Islet precursor cell (in vitro differentiated cells): ENCODE measurements around the gene FBXL17.
A peak's percentile ranks its signal among the peaks of the same experiment; 100 is the strongest.

Experiments
- DNase-seq: peaks from one replicate; pipeline ENCODE4 v3.0.0-alpha.2; 2018

The FBXL17 gene

DNA sequence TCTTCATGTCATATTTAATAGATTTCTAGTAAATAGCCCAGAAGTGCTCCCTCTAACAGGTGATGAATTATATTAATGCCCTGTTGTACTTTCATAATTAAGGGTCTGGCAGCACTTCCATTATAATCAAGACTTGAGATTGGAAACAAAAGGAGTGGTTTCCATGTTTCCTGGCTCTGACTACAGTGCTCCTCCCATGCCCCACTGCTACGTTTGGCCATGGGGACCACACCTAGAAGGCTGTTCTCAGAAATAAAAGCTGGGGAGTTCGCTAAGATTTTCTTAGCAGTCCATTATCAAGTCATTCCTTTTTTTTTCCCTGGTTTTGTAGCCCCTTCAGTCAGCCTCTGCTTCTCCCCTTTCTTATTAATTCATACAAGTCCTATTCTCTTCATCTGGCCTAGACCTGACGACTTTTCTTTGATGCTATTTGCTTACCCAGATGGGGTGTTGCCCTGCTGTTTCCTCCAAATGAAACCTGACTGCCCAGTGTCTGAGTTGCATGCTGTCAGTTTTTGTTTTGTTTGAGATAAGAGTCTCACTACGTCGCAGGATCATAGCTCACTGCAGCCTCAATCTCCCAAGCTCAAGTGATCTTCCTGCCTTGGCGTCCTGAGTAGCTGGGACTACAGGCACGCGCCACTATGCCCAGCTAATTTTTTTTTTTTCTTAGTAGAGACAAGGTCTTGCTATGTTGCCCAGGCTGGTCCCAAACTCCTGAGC, 399.0 kb downstream of the FBXL17 start:
- no peak for DNase-seq

DNA sequence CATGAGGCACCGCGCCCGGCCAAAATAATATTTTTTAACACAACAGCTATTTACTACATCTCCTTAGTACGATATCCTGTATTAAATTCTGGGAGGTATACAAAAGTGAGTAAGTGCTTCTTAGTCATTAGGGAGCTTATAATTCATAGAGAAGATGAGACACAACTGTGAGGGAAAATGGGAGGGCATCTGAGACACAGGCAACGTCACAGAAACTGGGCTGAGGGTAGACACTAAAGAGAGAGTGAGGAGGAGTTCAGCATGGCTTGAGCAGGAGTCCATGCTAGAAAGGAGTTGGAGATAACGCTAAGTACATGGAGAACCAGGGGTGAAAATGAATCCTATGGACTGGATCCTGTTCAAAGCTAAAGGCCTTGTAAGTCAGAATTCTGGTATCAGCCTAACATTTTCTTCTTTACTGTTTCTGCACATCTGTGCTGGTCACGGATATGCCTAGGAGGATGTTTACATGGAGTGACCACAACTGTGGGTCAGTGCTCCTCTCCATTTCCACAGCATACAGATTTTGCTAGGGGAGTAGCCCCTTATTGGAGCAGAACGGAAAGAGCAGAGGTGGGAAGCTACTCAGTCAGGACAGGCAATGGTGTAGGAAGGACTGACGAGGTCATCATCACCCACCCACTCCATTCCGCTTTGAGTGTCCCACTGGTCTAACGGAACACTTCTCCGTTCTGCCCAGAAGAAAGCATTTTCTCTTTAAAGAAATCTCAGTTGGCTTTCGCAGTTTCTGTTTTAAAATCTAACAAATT, 400.8 kb downstream of the FBXL17 start:
- DNase-seq, result no peak

DNA sequence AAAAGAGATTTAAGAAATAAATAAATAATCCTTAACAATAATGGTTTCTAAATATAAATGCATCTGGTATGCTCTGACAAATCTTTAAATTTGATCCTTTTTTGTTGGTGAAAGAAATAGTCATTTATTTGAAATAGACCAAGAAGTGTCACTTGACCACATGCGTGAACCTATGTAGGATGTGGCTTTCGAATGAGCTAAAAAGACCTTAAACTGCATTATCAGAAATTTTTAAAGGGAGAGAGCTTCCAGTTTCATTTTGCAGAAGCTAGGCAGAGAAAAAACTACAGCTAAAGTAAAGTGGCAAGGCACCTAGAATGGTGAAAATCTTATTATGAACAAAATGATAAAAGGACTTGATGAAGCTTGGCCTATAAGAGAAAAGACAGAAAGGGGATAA, 402.0 kb downstream of the FBXL17 start:
- DNase-seq, result no peak

DNA sequence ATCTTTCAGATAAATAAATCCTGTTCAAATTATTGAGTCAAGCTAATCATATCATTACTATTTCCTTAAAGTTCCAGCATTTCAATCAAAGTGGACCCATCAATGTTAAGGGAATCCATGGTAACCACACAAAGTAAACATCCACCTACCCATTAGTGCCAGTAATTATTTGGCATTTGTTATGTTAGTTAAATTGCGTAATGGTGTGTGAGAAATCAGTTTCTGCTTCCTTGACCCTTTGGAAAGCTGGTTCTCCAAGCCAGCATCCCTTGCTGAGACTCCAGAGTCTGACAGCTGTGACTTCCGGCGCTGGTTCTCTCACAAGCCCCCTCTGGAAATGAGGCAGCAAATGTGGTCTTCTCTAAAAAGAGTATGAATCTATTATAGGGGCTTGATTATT, 402.6 kb downstream of the FBXL17 start:
- DNase-seq, result no peak

DNA sequence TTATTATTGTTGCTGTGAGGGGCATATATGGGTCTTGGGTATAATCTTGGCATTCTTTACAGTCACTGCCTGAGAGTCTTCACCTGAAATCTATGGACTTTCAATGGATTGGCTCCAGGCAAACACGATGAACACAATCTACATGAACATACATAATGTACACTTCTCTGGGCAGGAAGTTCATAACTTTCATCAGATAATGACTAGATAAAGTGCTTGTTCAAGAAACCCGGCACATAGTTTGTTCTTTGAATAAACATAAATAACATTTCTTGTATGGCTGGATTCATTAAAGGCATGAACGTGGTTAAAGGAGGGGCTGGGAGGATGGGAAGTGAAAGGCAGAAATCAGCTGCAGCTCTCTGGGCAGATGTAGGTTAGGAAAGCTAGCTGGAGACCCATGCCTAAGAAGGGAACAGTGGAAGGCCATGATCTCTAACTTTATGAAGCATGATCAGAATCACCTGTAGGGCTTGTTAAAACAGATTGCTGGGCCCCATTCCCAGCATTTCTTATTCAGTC, 404.3 kb downstream of the FBXL17 start:
- DNase-seq, result no peak

DNA sequence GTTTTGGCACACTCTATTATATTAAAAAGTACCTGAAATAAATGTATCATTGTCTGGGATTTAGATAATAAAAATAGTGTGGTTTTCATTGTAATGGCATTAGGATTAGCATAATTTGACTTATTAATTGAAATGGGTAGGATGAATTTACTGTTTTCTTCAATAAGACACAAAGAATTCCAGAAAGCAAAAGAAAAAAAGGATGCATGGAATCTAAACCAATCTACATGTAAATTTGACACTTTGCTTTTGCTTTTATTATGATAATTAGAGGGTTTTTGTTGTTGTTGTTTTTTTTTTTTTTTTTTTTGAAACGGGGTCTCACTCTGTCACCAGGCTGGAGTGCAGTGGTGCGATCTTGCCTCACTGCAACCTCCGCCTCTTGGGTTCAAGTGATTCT, 406.3 kb downstream of the FBXL17 start:
- no peak for DNase-seq

DNA sequence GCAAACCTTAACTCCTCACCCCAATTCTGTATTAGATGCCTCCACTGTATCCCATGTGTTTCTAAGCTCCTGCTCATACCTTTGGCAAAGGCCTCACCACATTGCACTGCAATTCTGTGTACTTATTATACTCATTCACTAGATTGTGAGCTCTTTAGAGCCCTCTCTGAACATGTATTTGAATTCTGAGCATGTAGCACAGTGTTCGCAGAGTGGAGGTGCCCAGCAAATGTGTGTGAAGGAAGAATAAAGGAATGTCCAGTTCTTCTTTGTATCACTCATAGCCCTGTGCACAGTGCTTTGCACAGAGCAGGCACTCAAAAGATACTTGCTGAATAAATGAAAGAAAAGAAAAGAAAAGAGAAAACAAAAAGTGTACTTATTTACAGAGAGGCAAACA, 410.1 kb downstream of the FBXL17 start:
- no peak for DNase-seq

DNA sequence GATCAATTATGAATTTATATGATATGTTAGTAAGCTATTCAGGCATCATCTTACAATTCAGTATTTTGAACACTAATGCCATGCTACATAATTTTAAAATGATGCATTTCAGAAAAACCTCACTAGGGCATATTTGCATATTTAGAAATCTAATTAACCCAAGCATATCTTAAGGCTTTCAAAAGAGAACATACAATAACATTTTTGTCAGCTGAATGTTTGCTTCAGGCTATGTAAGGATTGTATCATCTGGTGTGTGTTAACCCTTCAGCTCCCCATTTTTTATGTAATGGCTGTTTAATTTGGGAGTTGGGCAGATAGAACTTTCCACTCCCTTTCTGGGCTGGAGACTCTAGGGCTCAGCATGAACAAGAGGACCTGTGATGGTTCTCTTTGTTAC, 412.1 kb downstream of the FBXL17 start:
- DNase-seq, result no peak

DNA sequence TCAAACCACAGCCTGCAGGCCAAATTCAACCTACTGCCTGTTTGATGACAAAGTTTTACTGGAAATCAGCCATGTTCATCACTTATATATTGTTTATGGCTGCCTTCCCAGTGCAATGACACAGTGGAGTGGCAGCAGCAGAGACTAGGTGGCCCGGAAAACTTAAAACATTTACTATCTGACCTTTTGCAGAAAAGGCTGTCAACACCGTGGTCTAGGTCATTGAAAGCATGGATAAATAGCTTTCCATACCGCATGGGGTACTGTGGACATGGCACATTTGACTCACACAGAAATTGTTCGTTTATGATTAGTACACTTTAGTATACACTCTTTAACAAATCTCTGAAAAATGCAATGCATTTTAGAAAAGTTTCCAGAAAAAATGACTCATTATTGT, 412.9 kb downstream of the FBXL17 start:
- no peak for DNase-seq

DNA sequence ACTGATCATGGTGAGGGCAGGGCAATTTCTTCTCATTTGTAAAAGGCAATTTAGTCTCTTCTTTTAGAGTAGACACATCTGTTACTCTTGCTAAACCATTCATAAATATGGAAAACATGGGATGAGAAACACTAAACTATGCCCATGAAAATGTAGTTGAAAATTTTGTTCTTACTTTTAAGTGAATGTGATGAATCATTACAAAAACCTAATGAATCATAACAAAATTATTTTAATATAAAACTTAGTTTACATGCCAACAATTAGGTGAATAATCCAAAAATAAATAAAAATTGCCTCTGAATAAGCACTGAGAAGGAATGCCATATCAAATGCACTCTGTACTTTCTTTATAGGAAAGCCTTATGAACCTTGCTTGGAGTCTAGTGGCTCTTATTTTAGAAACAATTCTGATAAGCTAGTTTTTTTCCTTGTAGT, 413.5 kb downstream of the FBXL17 start:
- DNase-seq, result no peak

DNA sequence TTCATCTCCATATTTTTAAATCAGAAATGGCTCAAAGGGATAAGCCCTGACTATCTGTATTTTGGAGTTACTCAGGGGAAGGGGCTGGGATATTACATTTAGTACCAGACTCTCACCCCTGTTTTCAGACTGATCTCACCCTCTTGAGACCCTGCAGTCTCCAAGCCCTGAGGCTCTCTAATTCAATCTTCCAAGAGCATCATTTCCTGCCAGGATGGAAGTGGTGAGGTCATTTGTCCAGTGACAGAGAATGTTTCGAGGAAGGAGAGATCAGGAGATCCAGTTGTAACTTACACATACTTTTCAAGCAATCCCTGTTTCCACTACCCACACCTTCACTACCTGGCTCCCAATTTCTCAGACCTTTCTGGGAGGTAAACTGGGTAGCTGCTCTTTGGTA, 415.7 kb downstream of the FBXL17 start:
- peak; percentile 60 for DNase-seq

DNA sequence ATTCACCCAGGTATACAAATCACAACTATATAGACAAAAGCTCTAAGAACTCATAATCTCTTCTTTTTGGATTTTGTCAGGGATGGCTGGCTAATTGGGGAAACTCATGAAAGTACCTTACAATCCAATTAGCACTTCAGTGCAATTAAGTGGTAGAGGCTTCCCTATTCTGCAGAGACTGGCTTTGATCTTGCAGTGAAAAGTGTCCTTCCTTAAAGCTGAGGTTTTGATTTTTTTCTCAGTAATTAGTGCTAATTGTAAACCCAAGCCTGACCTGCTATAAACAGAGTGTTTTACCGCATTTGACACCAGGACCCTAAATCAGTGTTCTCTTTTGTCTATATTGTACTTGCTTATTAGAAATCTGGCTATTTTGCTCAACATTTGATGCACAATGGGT, 417.2 kb downstream of the FBXL17 start:
- DNase-seq, result no peak

DNA sequence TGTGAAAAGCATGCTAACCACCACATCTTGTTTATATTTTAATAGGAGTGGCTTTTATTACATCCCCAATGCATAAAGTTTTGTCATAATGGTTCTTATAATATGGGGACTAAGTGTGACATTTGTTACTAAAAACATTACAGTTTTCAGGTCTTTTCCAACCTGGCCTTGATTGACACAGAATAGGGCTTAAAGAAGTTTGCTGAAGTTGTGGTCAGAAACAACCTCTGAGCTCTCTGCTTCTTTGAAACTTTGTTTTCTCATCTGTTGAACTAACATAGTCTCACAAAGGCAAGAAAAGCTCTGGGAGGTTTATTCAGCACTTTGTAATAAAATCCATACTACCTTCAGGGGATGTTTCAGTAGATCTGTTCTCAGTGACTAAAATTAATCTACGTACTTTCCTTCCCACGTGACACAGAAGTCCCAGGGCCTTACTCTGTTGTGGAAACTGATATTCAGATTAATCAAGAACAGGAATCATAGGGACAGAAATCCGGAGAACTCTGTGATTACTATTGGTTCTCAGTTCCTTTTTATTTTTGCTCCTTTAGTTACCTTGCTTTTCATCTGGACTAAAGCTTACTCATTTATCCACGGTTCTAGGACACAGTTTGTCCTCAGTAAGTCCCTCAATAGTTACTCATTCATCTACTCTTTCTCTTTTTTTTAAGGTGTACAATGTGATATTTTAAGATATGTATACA, 422.2 kb downstream of the FBXL17 start:
- DNase-seq, result no peak

DNA sequence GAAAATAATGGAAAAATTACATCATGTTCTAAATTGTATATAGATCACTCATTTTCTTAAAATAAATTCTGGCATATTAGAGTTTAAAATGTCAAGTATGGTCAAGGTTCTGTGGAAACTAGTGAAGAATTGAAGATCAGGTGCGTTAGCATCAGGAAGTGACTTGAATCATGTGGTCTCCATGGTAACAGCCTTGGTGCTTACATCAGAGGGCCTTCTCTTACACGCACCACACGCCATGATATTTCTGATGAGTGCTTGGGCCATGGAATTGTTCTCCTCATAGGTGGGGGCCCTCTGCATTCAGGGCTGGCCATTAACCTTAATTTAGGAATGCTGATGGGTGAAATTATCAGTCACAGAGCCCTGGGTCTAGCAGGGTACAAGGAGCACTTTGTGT, 423.0 kb downstream of the FBXL17 start:
- DNase-seq, result no peak

DNA sequence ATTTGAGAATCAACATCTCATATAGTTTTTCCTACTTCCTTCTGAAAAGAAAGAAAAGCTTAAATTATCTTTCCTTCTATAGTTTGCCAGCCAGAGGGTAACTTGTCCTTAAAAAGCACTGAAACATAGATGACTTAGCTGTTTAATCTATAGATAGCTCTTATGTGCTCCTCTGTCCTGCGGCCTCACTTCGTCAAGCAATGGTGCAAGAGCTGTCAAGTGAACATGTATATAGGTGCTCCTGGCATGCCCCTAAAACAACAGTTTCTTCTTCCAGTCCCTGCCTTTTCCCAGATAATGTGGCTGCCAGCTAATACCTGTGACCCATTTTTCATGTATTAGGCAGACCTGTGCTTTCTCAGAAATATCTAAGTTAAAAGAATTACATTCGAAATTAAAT, 423.5 kb downstream of the FBXL17 start:
- no peak for DNase-seq

DNA sequence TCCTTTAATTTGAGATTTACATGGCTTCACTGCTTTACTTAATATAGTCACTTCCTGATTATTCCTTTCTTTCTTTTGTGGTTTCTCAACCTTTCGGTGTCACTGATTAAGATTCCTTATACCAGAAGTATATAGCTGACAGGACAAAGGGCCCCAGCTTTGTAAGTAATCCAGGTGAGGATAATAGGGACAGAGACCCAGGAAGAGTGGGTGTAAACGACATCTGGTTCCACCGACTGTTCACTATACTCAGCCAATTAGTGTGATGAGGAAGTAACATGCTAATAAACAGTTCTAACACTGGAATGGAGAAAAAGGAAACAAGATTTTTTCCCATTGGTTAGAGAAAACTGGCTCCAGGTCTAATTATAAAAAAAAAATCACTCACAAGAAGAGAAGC, 424.8 kb downstream of the FBXL17 start:
- DNase-seq, result no peak

DNA sequence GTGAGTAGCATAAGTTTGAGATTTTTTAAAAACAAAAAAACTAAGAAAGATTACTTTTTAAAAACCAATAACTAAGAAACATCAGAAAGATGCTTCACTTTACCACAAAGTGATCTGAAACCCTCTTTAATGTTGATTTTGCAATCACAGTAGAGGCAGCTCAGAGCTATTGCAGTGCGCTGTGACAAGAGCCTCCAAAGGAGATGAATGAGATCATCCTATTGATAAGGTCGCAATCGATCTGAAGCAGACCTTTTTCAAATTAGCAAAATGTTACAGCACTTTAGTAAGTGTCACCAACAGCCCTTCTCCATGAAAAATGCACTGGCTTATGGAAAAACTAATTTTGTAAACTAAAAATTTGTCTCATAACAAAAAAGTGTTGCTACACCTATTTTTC, 426.6 kb downstream of the FBXL17 start:
- DNase-seq, result no peak

DNA sequence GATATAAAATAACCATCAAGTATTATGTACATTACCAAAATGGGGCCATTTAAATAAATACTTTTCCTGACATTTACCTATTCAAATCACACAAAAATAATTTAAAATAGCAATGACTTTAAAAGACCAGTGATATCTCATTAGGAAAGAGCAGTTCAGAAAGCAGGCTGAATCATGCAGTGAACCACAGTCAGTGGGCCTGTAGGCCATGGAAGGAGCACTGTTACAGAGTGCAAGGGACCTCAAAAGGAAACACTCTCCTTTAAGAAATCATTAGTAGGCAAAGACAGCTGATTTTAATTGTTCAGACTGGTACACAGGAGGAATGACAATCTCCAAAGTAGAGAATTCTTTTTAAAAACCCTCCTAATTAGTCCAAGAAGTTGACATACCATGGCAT, 427.6 kb downstream of the FBXL17 start:
- DNase-seq, result no peak

DNA sequence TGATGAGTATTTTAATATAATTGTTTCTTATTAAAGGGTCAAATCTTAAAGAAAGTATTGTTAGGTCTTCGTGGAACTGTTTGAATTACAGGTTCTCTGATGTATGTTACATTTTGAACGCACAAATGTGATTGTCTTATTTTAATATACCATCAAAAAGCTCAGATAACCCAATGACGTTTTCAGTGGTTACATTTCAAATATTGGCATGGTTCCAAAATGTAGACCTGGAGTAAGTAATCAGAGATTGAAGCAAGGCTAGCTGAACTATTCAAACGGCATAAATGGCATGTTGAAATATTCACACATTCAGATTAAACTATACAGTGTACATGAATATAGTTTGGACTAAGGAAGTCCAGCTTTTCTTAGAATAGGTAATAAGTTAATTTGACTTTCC, 429.4 kb downstream of the FBXL17 start:
- no peak for DNase-seq

DNA sequence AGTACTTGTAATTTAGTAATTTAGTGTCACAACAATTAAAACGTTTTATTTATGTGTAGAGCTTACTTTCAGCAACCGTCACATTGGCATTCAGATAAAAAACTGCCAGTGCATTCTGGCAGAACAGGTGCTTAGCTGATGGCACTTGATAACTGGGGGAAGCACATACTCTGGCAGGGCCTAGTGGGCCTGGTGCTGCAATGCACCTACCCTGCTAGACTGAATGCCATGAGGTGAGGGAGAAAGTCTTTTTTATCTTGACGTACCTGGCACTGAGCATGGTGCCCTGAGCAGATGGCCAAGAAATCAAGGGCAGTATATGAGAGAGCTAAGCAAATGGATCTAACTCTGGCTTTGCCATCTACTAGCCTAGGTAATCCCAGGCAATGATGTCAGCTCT, 430.6 kb downstream of the FBXL17 start:
- no peak for DNase-seq

DNA sequence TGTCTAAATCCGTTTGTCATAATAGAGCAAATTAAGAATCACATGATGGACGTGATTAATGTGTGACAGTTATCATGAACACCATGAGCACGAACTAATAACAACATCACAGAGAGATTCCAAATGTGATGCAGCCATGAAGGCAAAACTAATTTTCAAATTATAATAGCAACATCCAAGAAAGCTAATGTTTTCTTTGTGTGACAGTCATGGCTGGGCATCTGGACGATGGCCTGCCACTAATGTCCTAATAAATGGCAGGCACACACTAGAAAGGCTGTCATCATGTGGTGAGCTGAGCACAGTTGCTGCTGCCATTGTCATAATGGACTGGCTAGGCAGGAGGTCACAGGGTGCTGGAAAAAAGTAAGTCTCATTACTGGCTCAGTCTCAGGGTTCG, 431.1 kb downstream of the FBXL17 start:
- no peak for DNase-seq

DNA sequence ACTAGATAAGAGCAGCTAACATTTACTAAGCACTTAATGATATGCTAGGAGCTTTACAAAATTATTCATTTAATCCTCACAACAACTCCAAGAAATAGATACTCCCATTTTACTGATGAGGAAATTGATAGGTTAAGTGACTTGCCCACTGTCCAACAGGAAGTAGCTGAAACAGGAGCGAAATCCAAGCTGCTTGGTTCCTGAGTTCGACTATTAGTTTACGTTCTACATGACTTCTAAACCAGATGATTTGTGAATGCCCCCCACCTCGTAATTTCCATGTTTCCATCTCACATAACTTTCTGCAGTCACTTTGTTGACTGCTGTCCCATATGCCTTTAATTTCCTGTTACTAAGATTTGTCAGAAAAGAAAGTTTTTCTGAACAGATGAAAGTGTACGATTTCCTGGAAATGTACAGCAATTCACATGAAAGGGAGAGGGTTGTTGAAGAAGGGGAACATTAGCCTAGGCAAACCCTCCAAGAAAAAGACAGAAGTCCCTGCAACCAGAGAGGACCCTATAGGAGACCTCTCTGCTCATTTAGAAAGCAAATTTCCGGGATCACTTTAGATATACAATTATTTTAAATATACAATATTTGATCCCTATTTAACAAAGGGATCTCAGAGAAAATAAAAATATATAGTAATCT, 432.1 kb downstream of the FBXL17 start:
- DNase-seq, result no peak

DNA sequence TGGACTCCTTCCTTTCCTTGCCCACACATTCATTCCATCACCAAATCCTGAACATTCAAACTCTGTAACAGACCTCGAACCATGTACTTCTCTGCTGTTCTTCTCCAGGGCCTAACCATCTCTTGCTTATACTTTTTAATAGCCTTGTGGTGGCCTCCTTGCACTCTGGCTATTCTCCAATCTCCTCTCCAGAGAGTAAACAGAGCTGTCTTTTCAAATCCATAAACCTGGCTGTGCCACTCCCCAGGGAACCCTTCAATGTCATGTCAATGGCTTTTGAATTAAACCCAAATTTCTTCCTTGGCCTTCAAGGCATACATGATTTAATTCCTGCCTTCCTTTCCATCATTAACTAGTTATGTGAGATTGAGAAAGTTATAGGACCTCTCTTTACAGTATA, 433.5 kb downstream of the FBXL17 start:
- no peak for DNase-seq
